ENCODE measurements around the gene NXPH3.
"Not testable (repeated sequence)": the region's sequence is repeated elsewhere in the genome, so short reads cannot be mapped to it uniquely, and the experiment has no call there.

The NXPH3 gene

DNA sequence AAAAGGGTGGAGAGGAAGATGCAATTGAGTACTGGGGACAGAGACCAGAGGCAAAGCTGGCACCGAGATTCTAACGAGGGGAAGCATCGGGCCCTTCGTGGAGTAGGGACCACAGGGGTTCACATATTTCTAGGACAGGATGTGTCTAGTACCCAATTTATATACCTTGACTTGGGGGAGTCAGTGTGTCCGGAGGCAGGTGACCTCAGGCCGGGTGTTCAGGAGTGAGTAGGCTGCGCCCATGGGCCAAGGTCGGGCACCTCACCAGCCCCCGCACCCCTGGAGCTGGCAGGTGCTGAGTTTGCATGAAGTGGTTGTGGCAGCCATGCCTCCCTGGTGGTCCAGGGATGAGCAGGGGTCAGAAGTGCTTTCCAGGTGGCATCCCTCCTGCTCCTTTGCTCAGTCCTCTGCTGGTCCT is 8.6 kb upstream of the NXPH3 start:
- TF ChIP-seq CTCF (IDR thresholded peaks at IDR 0.05; ENCODE audit: low read depth, low read length), result no peak
- no peak overlapping the region for H3K4me3 ChIP-seq (replicated peaks in 1 of 2; ENCODE audit: low read depth in 2 of 2, low read length in 2 of 2)
- DNase-seq (ENCODE audit: low read depth in 2 of 2), result no peak

- TF ChIP-seq CTCF (IDR thresholded peaks at IDR 0.05; ENCODE audit: low read depth, low read length), result peak; percentile 89
- DNase-seq (ENCODE audit: low read depth in 2 of 2), result peak; percentile 82 to 84
- peak overlapping the region; percentile 24 to 48 for H3K4me3 ChIP-seq (replicated peaks in 1 of 2; ENCODE audit: low read depth in 2 of 2, low read length in 2 of 2)
Observed at GRCh38 chr17:49567871-49568694, 7.6 kb upstream of the NXPH3 start.

DNA sequence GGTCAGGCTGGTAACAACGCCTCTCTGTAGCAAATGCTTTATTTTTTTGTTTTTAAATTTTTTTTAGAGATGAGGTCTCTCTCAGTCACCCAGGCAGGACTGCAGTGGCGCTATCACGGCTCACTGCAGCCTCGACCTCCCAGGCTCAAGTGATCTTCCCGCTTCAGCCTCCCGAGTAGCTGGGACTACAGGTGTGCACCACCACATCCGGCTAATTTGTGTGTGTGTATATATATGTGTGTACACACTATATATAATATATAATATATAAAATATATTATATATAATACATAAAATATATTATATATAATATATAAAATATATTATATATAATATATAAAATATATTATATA is 7.0 kb upstream of the NXPH3 start:
- not testable (repeated sequence) for H3K4me3 ChIP-seq (replicated peaks in 1 of 2; ENCODE audit: low read depth in 2 of 2, low read length in 2 of 2); DNase-seq (ENCODE audit: low read depth in 2 of 2)

GRCh38 chr17:49570540-49571242 is 5.0 kb upstream of the NXPH3 start:
- no peak overlapping the region for H3K4me3 ChIP-seq (replicated peaks in 1 of 2; ENCODE audit: low read depth in 2 of 2, low read length in 2 of 2)
- DNase-seq (ENCODE audit: low read depth in 2 of 2), result no peak
- TF ChIP-seq CTCF (IDR thresholded peaks at IDR 0.05; ENCODE audit: low read depth, low read length), result no peak

GRCh38 chr17:49571283-49571682 is 4.4 kb upstream of the NXPH3 start:
- no peak for TF ChIP-seq CTCF (IDR thresholded peaks at IDR 0.05; ENCODE audit: low read depth, low read length)
- H3K4me3 ChIP-seq (replicated peaks in 1 of 2; ENCODE audit: low read depth in 2 of 2, low read length in 2 of 2), result no peak overlapping the region
- no peak for DNase-seq (ENCODE audit: low read depth in 2 of 2)

GRCh38 chr17:49571764-49572163 is 3.9 kb upstream of the NXPH3 start:
- no peak for DNase-seq (ENCODE audit: low read depth in 2 of 2)

More at GRCh38 chr17:49571764-49572163, 3.9 kb upstream of the NXPH3 start:
- no peak overlapping the region for H3K4me3 ChIP-seq (replicated peaks in 1 of 2; ENCODE audit: low read depth in 2 of 2, low read length in 2 of 2)
- no peak for TF ChIP-seq CTCF (IDR thresholded peaks at IDR 0.05; ENCODE audit: low read depth, low read length)
